Caco-2 (cell line): ENCODE data around the gene FBXW4. TPM values are rescaled to one million over a fixed set of nuclear protein-coding genes. Genes with fewer than 3 reads are reported as not detected.

Source experiments
- BruUV-seq: library from RNA; stranded (reverse); fragments of 400-500 nt; replicated peaks from 2 replicates; lab custom pipeline; 2021; lab: Mats Ljungman, UMichigan
- CTCF ChIA-PET: fragments of 300-600 bp; sonication (Branson Sonifier 250); formaldehyde crosslinking; loops from one replicate; lab custom pipeline; 2022; ENCODE audit warnings: antibody characterized with exemption; lab: Charles Lee
- POLR2A ChIA-PET: fragments of 300-600 bp; sonication (Branson Sonifier 250); formaldehyde crosslinking; loops from one replicate; lab custom pipeline; 2022; ENCODE audit warnings: antibody characterized with exemption; lab: Charles Lee
- DNase-seq, 2 experiments: peaks; one replicate each; pipeline versions ENCODE4 v3.0.0 to v3.0.0-alpha.2; 2020 to 2022
- H3K27me3 ChIP-seq: replicated peaks from 2 replicates; pipeline ENCODE4 v1.6.0; 2011; ENCODE audit warnings: low read length; ENCODE audit not compliant: control insufficient read depth, insufficient read depth
- H3K36me3 ChIP-seq: 2 replicates; pipeline ENCODE4 v1.5.1; 2011; ENCODE audit warnings: low read length; ENCODE audit not compliant: control insufficient read depth, insufficient read depth
- H3K4me1 ChIP-seq: fragments of 250-450 bp; sonication (Bioruptor Pico); 2 replicates; pipeline ENCODE4 v1.5.1; 2020; ENCODE audit warnings: mild to moderate bottlenecking
- H3K4me3 ChIP-seq: 2 replicates; pipeline ENCODE4 v1.5.1; 2011; ENCODE audit warnings: low read depth, mild to moderate bottlenecking, control low read depth, low read length
- H3K9me3 ChIP-seq: fragments of 250-450 bp; sonication (Bioruptor Pico); 2 replicates; pipeline ENCODE4 v1.5.1; 2020; ENCODE audit warnings: mild to moderate bottlenecking, moderate library complexity
- H3K27ac Mint-ChIP-seq: one replicate; pipeline ENCODE4 v1.8.0; 2022; ENCODE audit warnings: mixed read lengths; ENCODE audit not compliant: unreplicated experiment
- H3K27me3 Mint-ChIP-seq: one replicate; pipeline ENCODE4 v1.8.0; 2022; ENCODE audit warnings: mixed read lengths; ENCODE audit not compliant: insufficient read depth, unreplicated experiment
- H3K36me3 Mint-ChIP-seq: one replicate; pipeline ENCODE4 v1.8.0; 2022; ENCODE audit warnings: mild to moderate bottlenecking, mixed read lengths; ENCODE audit not compliant: insufficient read depth, unreplicated experiment
- H3K4me1 Mint-ChIP-seq: one replicate; pipeline ENCODE4 v1.8.0; 2022; ENCODE audit warnings: low read depth, mixed read lengths; ENCODE audit not compliant: unreplicated experiment
- H3K4me3 Mint-ChIP-seq: one replicate; pipeline ENCODE4 v1.8.0; 2022; ENCODE audit warnings: mild to moderate bottlenecking, moderate library complexity, mixed read lengths; ENCODE audit not compliant: unreplicated experiment
- H3K9me3 Mint-ChIP-seq: one replicate; pipeline ENCODE4 v1.8.0; 2022; ENCODE audit warnings: mixed read lengths; ENCODE audit not compliant: unreplicated experiment
- CTCF ChIP-seq, 2 experiments: fragments of 200-600 bp in 1 of 2; IDR thresholded peaks; 1 replicate in 1 of 2; 2 replicates in 1 of 2; pipeline versions ENCODE4 v1.5.1 to v1.8.0; 2011 to 2022; ENCODE audit warnings: antibody characterized with exemption in 1 of 2, control low read depth in 1 of 2, inconsistent platforms in 1 of 2, low read depth in 1 of 2, low read length in 1 of 2, mild to moderate bottlenecking in 1 of 2, moderate library complexity in 1 of 2; ENCODE audit not compliant: insufficient read depth in 1 of 2, severe bottlenecking in 1 of 2, unreplicated experiment in 1 of 2
- intact Hi-C: fragments of 100-400 bp; cut with micrococcal nuclease; formaldehyde crosslinking; loops from one replicate; pipeline ENCODE4 v1.10.0; 2022; ENCODE audit not compliant: unreplicated experiment
- total RNA-seq: library from RNA; stranded (reverse); gene quantifications from 2 replicates; pipeline ENCODE4 v1.2.3, GENCODE V29; 2022

FBXW4 gene
- total RNA-seq, 1 experiment from 2014 or later, result 44.0 TPM

GRCh38 chr10:101588879-101589278, 106.1 kb downstream of the FBXW4 start:
- DNase-seq, result no peak
- no peaks in the 10 kb centered on the region for H3K27me3 Mint-ChIP-seq
- Histone ChIP-seq H3K4me3 (peak overlapping the region; percentile 85), H3K9me3 (no peaks in the 10 kb centered on the region), H3K4me1 (no peaks in the 10 kb centered on the region), H3K27me3 (no peaks in the 10 kb centered on the region), H3K36me3 (peaks cover 2% of the 10 kb centered on the region)
- H3K4me1 Mint-ChIP-seq, result peaks cover 11% of the 10 kb centered on the region
- peak overlapping the region; percentile 94 for H3K27ac Mint-ChIP-seq
- no peaks in the 10 kb centered on the region for H3K9me3 Mint-ChIP-seq
- peaks cover 14% of the 10 kb centered on the region for H3K36me3 Mint-ChIP-seq
- no peak for TF ChIP-seq CTCF (IDR thresholded peaks at IDR 0.05; ENCODE audit: insufficient read depth in 1 of 2, low read depth in 1 of 2, low read length in 1 of 2, severe bottlenecking in 1 of 2, unreplicated experiment in 1 of 2)
- H3K4me3 Mint-ChIP-seq, result peak overlapping the region; percentile 95
- intact Hi-C loops, result loop anchor here (5.0 kb wide), 1 partner anchor 193 kb away; the partner anchor contains the start of gene NPM3
- POLR2A ChIA-PET, result no interaction called here
- BruUV-seq, result no TSS peak
- CTCF ChIA-PET, result interaction anchor here (0.5 to 2.2 kb wide), 2 partner anchors 14 to 325 kb away, joined by 7 to 21 read pairs; no protein-coding TSS in a partner anchor

GRCh38 chr10:101587725-101588653, 107.0 kb downstream of the FBXW4 start, which contains the start of the genes DPCD and POLL:
TSS of gene DPCD (plus strand) at chr10:101588321. CDS start at chr10:101588337, 16 bp downstream.
TSS of gene POLL (minus strand) at chr10:101588257. CDS start at chr10:101587360, 897 bp downstream.
- Mint-ChIP-seq H3K36me3 (peaks cover 14% of the 10 kb centered on the region), H3K27me3 (no peaks in the 10 kb centered on the region), H3K4me1 (peaks cover 11% of the 10 kb centered on the region), H3K27ac (peak within 1 kb of the TSS; percentile 94), H3K9me3 (no peaks in the 10 kb centered on the region), H3K4me3 (peak within 1 kb of the TSS; percentile 95)
- ChIA-PET POLR2A (interaction anchor here (0.5 to 1.4 kb wide), 5 partner anchors 12 to 1856 kb away, joined by 3 to 6 read pairs (median 4); partner anchors contain the start of gene CUTC), CTCF (interaction anchor here (0.6 to 2.2 kb wide), 8 partner anchors 14 to 374 kb away, joined by 3 to 21 read pairs (median 4); no protein-coding TSS in a partner anchor)
- Histone ChIP-seq H3K4me1 (no peaks in the 10 kb centered on the region), H3K4me3 (peak within 1 kb of the TSS; percentile 85), H3K36me3 (peaks cover 2% of the 10 kb centered on the region), H3K9me3 (no peaks in the 10 kb centered on the region), H3K27me3 (no peaks in the 10 kb centered on the region)
- peak; percentile 94 to 96 for DNase-seq
- intact Hi-C loops, result loop anchor here (5.0 kb wide), 1 partner anchor 194 kb away; the partner anchor contains the start of gene NPM3
- TSS peak; percentile 48 for BruUV-seq
- TF ChIP-seq CTCF (IDR thresholded peaks at IDR 0.05; ENCODE audit: insufficient read depth in 1 of 2, low read depth in 1 of 2, low read length in 1 of 2, severe bottlenecking in 1 of 2, unreplicated experiment in 1 of 2), result no peak

- peaks cover 11% of the 10 kb centered on the region for H3K4me1 Mint-ChIP-seq
- Histone ChIP-seq H3K9me3 (no peaks in the 10 kb centered on the region), H3K27me3 (no peaks in the 10 kb centered on the region), H3K36me3 (peaks cover 2% of the 10 kb centered on the region), H3K4me3 (no peak overlapping the region), H3K4me1 (no peaks in the 10 kb centered on the region)
- intact Hi-C loops, result loop anchor here (5.0 kb wide), 1 partner anchor 196 kb away; the partner anchor contains the start of gene NPM3
- H3K27ac Mint-ChIP-seq, result no peak overlapping the region
- no peaks in the 10 kb centered on the region for H3K27me3 Mint-ChIP-seq
- H3K36me3 Mint-ChIP-seq, result peaks cover 14% of the 10 kb centered on the region
- no TSS peak for BruUV-seq
- POLR2A ChIA-PET, result no interaction called here
- H3K9me3 Mint-ChIP-seq, result no peaks in the 10 kb centered on the region
- H3K4me3 Mint-ChIP-seq, result no peak overlapping the region
- DNase-seq, result no peak
- TF ChIP-seq CTCF (IDR thresholded peaks at IDR 0.05; ENCODE audit: insufficient read depth in 1 of 2, low read depth in 1 of 2, low read length in 1 of 2, severe bottlenecking in 1 of 2, unreplicated experiment in 1 of 2), result no peak
- CTCF ChIA-PET, result no interaction called here
Measured at GRCh38 chr10:101585841-101586240, 109.1 kb downstream of the FBXW4 start.
